GM19099 (cell line): ENCODE data around the gene FUT3.

Experiments used
- POLR2A ChIP-seq: IDR thresholded peaks from 3 replicates; pipeline ENCODE4 v1.6.1; 2011; ENCODE audit warnings: low read depth; ENCODE audit not compliant: insufficient read length; ENCODE audit errors: extremely low read depth

FUT3 gene

DNA sequence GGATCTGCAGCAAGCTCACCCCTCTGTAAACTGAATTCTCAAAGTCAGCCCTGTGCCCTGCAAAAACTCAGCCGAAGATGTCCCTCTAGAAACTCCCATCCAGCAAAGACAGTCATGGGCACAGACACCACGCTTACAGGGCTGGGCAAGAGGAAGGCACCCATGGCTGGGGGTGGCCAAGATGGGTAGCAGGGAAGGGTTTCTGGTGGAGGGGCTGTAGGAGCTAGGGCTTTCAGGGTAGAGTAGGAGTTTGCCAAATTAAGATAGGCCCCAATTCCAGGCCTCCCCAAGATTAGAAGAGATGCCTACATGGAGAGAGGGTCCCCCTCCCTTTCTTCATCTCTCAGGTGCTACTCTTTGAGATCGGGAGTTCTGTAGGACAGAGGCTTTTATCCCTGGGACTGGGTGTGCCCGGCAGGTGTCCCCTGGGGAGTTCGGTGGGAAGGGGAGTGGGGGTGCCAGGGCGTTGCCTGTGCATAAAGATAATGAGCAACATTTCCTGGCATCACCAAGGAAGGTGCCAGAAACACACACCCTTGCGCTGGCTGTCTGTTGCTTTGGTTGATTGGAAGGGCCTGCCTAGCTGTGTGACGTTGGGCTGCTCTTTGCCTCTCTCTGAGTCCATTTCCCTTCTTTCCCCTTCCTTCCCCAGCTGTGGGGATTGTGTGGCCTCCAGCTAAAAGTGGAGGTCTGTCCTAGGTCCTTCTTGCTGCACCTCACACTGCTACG is 37.0 kb downstream of the FUT3 start:
- TF ChIP-seq POLR2A, result no peak

- TF ChIP-seq POLR2A, result no peak
Observed at GRCh38 chr19:5811117-5811516, 40.1 kb downstream of the FUT3 start.

- no peak for TF ChIP-seq POLR2A
Observed at GRCh38 chr19:5809469-5809868, 41.8 kb downstream of the FUT3 start.

- no peak for TF ChIP-seq POLR2A
Observed at GRCh38 chr19:5809053-5809452, 42.2 kb downstream of the FUT3 start.

GRCh38 chr19:5808120-5808816 is 43.0 kb downstream of the FUT3 start:
- TF ChIP-seq POLR2A, result no peak

DNA sequence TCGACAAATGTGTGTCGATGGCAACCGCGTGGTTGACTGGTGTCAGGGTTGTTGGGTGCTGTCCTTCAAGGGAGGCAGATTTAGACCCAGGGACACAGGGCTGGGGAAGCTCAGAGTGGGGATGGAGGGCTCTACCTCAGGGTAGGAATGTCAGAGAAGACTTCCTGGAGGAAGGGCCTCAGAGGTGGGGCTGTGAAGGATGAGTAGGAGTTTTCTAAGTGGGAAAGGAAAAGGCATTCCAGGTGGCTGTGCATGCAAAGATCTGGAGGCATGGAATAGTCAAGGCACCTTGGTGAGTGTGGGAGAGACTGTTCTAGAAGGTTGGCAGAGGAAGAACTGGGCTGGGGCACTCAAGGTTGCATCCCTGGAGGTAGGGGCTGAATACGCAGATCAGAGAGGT is 44.3 kb downstream of the FUT3 start:
- no peak for TF ChIP-seq POLR2A

DNA sequence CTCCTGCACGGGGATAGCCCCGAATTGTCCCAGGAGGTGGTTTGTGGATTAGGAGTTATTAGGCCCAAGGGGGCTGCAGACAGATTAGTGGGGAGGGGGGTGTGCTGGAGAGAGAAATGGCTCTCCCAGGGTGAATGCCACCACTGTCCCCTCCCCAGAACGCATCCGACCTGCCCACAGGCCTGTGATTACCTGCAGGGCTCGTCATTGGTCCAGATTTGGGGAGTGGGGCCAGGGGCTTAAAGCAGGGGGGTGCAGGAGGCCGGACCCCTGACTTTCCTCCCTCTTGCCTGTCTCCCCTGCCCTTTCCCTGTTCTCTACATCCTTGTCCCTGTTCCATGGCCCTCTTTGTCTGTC is 45.1 kb downstream of the FUT3 start:
- TF ChIP-seq POLR2A, result no peak

GRCh38 chr19:5805462-5806132 is 45.7 kb downstream of the FUT3 start:
- TF ChIP-seq POLR2A, result no peak

- no peak for TF ChIP-seq POLR2A
Observed at GRCh38 chr19:5804516-5805461, 46.5 kb downstream of the FUT3 start, which contains the start of gene NRTN. NRTN (plus strand) TSS chr19:5805067; CDS start chr19:5824166, 19,099 bp downstream.

DNA sequence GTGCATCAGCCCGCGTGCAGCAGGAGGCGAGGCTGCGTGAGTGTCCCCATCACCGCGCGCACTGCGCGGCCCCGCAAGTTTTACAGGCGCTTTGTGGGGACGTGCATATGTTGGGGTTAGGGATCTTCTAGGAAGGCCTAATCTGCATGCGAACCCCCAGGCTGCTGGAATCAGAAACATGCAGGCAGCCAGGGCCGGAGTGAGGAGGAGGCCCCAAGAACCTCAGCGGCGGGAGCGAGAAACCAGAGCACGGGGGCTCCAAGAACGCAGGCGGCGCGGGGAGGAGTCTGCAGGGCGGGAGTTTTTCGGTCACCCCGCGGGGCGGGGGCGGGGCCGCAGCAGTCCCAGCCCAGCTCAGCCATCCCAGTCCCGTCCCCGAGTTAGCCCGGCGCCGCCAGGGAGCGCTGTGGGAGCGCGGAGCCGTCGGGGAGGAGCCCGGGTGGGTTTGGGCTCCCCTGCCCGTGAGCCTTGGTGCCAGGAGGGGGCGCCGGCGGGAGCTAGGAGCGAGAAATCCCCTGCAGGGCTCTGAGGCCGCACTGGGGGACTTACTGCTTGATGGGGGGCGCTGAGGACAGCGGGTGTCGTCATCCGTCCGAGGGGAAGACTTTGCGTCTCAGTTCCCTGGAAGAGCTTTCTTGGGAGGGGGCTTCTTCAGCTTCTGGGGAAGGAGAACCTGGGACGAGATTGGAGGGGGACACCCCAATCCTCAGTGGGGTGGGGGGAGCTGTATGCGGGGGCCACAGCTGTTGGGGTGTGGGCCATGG is 47.3 kb downstream of the FUT3 start:
- no peak for TF ChIP-seq POLR2A

DNA sequence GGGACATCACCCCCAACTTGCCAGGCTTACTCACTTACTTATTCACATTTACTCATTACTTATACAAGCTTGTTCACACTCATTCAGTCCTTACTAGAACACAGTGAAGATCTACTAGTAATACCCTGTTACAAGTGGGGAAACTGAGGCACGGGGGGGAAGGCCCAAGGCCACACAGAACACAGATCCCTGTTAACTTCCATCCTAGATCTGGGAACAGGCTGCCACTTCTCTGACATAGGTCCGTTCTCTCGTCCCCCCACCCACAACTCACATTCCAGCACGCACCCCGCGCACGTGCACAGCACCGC is 47.9 kb downstream of the FUT3 start:
- no peak for TF ChIP-seq POLR2A

- no peak for TF ChIP-seq POLR2A
Observed at GRCh38 chr19:5801796-5802619, 49.2 kb downstream of the FUT3 start.

DNA sequence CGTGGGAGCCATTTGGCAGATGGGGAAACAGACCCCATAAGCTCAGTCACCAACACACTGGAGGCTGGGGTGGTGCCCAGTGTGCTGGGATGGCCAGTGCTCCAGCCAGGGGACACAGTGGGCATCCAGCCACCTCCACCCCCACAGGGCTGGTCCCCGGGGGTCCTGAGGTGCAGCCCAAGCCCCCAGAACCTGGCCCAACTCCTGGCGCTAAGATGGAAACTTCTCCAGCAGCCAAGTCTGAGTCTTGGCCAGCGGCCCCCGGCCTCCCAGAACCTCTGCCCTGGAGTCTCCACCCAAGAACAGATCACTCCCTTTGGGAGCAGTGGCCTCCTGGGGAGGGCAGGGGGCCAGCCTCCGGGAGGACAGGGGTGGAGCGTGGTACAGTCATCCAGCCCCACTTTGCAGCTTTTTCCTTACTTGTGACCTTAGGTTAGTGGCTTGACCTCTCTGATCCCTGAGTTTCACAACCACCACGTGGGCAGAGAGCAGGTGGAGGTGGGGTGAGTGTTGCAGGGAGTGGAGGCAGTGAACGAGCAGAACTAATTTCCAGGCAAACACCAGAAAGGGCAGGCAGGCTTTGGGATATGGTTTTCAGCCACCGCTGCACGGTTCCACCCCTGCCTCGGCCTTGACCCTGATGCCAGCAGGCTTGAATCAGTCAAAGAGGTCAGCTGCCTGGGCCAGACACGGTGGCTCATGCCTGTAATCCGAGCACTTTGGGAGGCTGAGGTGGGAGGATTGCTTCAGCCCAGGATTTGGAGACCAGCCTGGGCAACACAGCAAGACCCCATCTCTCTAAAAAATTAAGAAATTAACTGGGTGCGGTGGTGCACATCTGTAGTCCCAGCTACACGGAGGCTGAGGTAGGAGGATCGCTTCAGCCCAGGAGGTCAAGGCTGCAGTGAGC is 50.6 kb downstream of the FUT3 start:
- TF ChIP-seq POLR2A, result no peak
